ENCODE results near the gene DMD.

DMD gene

DNA sequence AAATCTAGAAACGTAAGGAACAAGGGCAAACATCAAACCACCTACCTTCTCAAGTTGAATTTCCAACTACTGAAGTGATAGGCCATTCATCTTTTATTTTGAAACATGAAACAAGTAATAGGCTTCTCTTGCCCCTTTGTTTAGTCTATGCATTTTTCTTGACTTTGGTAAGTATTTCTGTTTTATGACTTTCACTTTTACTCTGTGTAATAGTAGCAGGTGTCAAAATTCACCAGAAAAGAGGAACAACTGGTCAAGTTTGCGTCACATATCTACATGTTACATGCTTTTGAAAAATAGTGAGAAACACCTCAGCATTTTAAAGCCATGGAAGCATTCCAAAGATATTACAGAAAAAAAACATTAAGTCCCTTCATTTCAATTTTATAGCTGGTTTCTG is 1982.4 kb downstream of the DMD start:
- no peak for DNase-seq (ENCODE audit: low read depth)

DNA sequence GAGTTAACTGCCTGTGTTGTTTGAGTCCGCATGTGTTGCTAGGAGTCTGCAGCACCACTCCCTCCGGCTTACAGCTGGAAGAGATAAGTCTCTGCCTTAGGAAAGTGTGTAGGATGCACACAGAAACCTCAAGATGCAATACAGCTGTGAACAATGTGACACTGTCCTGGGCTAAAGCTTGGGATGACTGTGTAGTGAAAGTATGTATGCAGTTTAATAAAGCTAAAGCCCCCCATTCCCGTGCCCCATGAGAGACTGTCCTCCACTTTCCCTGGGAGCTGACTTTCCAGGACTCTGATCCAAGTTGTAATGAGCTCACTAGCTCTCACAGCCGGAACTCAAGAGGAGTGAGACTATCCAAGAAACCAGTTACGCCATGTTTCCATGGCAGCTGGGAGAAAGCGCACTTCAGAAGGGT is 1982.9 kb downstream of the DMD start:
- peak; percentile 67 for DNase-seq (ENCODE audit: low read depth)

DNA sequence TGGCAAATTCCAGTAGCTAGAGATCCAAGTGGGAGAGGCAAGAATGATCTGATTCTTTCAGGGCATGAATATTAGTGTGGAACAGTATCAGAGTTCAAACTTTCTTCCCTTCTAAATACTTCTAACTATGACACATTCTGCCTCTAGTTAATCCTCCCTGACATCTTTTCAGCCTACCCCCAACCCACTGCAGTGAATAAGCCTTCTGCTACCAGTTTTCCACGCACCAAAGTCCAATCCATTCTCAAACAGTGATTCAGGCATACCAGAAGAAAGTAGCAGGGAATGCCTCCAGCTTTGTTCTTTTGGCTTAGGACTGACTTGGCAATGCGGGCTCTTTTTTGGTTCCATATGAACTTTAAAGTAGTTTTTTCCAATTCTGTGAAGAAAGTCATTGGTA is 1984.1 kb downstream of the DMD start:
- no peak for DNase-seq (ENCODE audit: low read depth)

DNA sequence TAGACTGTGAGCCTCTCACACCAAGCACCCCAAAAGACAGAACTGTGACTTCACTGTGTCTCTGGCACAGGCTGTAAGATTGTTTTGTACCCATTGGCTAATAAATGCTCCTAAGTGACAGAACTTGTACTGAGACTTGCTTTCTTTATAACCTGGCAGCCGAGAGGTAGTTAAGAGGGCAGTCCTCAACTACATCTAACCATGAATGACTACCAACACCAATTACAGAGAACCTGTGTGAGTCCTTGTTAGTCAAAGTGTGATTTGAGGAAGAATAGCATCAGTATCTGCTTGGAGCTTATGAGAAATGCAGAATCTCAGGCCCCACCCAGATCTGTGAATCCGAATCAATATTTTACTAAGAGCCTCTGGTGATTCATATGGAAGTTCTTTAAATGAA is 1985.5 kb downstream of the DMD start:
- no peak for DNase-seq (ENCODE audit: low read depth)

DNA sequence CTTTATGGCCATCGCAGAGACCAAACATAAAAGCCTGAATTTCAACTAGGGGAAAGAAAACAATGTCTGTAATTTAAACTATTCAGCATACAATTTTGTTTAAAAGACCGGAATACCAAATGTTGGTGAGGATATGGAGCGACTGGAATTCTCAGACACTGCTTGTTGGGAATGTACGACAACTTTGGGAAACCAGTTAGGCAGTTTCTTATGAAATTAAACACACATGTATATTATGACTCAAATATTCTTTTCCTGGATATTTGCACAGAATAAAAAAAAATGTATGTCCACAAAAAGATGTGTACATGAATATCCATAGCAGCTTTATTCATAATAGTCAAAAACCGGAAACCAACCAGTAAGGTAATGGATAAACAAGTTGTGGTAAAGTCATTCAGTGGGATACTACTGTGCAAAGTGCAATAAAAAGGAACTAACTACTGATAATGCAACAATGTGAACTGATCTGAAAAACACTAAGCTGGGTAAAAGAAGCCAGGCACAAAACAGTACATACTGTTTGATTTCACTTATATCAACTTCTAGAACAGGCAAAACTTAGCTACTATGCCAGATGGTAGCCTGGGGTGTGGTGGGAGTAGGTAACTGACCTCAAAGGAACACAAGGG is 1986.9 kb downstream of the DMD start:
- DNase-seq (ENCODE audit: low read depth) = no peak

DNA sequence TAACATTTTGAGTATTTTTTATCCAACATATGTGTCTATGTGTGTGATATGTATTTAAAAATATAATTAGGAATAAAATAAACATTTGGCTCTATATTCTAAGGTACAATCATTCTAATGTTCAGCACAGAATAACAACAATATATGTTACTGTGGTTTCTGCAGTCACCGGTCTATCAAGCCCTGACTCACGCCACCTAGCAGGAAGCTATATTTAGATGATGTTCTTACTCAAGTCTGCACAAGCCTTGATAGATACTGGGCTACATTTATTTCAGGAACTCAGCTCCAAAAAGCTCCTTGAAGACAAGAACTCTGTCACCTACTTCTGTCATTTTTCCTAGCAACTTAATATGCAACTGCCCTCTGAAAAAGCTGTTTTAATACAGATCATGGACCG is 1987.5 kb downstream of the DMD start:
- no peak for DNase-seq (ENCODE audit: low read depth)

DNA sequence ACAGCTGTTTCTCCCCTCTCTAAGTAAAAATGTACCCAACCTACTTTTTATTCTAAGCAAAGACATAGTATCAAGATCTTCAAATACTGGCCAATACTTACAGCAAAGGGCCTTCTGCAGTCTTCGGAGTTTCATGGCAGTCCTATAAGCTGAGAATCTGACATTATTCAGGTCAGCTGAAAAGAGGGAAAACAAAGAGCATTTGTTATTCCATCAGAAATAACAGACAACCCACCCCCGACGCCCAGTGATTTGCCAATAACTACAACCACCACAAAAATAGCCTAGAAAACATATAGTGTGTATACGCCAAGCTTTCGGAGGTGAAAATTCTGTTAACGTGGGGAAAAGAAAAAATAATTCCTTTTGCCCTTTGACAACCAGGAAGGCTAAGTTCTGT is 1988.4 kb downstream of the DMD start:
- no peak for DNase-seq (ENCODE audit: low read depth)

DNA sequence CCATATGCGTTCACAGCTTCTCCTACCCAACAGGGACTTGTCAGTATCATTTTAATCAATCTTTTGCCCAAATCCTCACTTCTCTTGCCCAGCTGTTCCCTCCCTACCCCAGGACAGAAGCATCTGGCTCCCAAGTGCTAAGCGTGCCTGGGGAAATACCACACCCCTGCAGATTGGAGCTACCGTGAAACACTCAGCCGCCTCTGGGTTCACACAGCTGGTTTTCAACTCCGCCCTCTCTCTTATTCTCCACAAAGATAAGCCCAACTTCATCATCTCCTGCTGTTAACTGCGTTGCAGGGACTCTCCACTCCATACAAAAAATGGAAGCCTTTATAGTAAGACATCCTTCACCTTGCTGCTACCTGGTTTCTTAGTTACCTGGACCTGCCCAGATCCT is 1992.2 kb downstream of the DMD start:
- no peak for DNase-seq (ENCODE audit: low read depth)

DNA sequence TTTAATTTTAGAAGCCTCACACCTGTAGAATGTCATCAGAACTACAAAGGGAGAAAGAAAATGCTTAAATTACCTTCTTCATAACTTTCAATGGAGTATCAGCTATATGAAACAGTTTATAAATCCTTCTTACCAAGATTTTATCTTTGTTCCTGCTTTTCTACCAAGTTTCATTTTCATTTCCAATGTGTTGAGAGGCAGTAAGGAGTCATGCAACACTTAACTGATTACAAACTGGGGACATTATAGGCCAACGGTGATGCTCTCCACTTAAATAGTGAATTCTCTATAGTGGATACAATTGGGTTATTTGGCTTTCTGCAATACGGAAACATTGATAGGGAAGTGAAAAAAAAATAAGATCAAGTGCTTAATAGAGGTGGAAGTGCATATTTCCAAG is 1994.3 kb downstream of the DMD start:
- no peak for DNase-seq (ENCODE audit: low read depth)

DNA sequence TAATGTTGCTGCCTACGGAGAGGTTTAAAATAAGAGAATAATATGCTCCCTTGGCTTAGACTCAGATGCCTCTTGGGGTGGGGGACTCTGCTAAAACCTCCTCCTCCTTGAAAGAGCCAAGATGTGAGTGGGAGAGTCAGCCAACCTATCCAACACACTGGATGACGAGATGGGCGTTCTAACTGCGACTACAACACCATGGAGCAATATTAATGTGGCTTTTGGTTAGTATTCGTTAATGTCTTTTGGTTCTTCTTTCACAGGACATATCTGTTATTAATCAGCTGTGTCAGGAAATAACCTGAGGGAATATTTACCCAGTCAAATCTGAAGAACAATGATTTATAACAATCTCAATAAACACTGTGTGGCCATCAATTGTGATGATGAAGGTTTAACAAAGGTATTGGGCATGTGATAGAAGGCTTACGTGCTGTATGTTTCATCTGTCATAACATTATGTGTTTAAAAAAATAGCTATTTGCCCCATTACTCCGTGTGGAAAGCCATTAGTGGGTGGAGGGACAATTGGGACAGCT is 1996.0 kb downstream of the DMD start:
- DNase-seq (ENCODE audit: low read depth) = no peak

DNA sequence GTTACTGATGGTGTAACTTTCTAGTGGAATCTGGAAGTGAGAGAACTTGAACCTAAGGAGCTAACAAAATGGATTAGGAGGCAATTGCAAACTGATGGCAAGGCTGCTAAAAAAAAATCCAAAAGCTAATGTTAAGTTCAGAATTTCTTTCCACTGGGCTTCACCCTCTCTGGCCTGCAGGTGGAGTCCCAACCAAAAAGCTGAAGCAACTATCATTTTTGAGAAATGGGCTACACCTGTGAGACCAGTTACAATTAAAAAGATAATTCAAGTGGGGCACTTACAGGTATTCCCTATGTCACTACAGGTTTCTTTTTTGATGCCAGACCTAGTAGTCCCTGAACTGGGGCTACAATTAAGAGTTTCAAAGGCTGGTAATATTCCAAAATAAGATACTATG is 1997.4 kb downstream of the DMD start:
- no peak for DNase-seq (ENCODE audit: low read depth)

DNA sequence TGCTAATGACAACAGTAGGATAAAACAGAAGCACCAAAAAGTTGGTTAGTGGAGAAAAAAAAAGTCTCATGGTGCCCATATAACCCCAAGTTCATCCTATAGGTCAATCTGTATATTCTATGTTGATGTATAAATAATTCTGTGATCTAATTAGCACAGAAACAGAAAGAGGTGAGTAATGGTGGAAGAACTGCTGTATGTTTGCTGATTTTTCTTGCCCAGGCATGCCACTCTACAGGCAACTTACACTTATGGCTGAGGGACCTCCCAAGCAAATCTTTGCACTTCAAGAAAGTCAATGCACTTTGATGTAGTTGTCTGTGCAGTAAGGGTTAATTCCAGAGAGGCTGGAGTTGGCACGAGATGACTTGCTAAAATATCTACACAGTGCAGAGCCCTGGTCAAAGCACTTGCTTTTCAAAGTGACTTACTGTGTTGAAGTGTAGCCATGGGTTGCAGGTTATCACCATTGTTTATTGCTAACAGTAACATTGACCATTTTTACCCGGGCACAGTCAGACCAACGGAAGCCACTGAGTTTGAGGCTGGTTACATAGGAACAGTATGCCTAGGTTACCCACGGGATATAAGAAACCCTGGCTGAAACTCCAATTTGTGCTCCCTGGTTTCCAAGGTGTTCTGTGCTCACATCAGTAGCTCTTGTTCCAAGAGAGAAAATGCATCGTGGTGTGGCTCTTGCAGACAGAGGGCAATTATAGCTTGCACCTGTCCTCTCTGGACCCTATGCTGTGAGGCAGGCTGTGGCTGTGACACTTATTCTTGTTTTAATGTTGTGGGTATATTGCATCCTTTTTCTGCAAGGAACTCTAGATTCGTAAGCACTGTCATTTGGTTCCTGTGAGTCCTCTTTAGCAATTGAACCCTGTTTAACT is 1998.2 kb downstream of the DMD start:
- DNase-seq (ENCODE audit: low read depth) = no peak

DNA sequence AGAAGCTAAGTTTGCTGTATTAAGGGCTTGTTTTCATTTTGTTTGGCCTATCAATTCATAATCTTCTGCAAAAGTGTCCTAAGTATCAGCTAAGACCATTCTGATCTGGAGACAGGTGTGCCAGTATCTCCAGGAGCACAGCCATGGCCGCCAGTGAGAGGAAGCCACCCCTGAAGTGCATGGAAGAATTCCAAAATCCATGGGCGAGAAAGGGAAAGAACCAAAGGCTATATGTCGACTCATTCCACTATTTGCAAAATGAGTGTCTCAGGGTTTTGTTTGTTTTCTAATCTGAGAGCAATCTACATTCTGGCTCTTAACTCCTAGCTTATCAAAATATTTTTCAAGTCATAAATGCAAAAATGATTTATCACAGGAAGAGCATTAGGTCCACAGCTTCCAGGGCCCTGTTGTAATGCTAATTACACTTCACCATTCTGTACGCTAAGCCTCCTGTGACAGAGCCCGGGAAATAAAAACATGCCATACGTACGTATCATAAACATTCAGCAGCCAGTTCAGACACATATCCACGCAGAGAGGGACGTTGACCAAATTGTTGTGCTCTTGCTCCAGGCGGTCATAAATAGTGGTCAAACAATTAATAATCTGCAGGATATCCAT is 2002.2 kb downstream of the DMD start:
- no peak for DNase-seq (ENCODE audit: low read depth)

DNA sequence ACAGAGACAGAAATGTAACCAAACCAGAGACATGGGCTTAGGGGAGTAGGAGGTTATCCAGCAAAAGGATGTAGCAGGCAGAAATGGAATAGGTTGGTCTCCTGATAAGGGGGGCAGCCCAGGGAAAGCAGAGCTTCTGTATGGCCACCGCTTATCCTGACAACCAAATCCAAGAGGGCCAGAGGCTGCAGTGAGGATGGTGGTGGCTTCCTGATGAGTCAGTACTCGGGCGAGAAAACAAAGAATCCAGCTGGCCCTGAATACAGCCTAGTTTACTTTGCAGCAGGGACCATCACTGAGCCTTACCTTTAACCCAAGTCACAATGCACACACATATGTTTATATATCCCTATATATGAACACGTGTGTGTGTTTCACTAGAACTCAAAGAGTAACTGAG is 2009.8 kb downstream of the DMD start:
- DNase-seq (ENCODE audit: low read depth) = no peak

DNA sequence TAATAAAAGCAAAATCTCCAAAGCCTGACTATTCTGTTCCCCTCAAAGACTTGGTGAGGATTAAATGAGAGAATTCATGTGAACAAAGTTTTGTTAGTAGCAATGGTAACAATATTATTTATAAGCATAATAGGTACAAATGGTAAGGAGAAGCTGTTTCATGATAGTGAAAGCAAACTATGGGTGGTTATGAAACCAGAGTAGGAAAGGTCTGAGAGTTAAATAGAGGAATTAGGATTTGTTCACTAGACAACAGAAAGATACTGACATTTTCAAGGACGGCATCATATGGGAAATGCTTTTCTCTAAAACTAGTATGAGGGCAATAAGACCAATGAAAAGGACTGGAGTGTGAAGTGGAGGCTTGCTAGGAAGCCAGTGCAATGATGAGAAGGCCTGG is 2010.9 kb downstream of the DMD start:
- no peak for DNase-seq (ENCODE audit: low read depth)

DNA sequence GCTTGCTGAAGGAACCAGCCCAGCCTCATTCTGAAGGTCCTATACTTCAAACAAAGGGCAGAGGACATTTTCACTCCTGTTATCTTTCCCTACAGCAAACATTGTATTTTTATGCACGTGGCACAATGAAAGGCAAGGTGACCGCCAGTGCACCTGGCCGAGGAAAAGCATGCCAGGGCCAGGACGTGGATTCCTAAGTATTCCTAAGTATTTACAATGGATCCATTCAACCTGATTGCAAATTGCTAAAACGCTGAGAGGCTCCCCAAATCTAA is 2011.6 kb downstream of the DMD start:
- no peak for DNase-seq (ENCODE audit: low read depth)

DNA sequence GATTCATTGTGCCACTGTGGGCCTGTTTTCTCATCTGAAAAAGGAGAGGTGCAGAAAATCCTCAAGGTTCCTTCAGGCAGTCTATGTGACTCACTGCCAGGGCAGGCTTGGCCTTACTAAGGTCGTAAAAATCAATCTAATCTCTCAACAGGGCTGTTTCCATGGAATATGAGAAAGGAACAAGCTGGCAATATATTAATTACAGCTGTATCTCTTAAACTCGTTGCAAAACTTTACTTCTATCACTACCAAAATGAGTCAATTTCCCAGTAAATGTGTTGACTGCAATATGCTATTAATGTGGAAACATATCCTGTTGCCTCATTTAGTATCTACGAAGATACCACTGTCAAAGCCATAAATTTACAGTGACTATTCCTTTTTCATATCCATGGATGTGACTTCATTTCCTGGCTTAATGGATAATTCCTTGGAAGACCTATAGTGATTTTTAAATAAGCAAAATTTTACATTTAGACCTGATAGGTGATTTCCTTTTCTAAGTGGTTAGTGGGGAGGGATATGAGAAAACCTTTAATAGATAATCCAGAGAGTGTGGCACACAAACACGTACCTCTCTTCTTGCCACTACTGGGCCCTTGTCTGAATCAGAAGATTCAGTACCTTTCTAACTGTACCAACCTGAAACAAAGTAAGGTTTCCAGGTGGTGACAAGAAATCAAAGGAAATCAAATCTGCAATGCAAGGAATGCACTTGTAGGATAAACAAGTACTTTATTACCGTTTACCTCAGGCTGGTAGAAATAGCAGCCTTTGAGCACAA is 2012.1 kb downstream of the DMD start:
- peak; percentile 49 for DNase-seq (ENCODE audit: low read depth)

DNA sequence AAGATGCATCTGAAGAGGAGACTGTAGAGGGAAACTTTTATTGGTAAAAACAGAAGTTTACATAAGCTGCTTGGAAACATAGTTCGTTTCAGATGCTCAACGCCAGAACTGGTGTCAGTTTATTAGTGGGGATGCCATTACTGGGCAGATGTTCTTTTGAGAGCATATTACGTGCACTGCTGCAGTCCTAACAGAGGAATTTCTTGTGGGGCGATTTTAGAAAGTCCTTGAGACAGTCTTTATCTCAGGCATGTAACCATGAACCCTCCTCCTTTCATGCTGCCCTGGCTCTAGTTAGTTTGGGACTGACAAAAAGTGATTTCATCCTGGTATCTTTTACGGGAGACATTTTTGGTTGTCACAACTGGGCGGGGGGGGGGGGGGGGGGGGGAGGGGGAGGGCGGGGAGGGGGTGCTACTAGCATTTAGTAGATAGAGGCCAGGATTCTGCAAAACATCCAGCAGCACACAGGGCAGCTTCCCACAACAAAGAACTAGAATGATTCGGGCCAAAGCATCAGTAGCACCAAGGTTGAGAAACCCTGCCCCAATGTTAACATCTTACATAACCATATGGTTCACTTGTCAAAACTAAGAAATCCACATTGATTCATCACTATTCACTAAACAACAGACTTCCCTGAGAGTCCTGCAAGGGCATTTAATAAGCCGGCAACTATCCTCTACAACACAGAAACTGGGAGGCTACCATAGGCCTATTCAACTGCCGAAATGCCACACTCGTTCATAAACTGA is 2021.0 kb downstream of the DMD start:
- DNase-seq (ENCODE audit: low read depth) = no peak

DNA sequence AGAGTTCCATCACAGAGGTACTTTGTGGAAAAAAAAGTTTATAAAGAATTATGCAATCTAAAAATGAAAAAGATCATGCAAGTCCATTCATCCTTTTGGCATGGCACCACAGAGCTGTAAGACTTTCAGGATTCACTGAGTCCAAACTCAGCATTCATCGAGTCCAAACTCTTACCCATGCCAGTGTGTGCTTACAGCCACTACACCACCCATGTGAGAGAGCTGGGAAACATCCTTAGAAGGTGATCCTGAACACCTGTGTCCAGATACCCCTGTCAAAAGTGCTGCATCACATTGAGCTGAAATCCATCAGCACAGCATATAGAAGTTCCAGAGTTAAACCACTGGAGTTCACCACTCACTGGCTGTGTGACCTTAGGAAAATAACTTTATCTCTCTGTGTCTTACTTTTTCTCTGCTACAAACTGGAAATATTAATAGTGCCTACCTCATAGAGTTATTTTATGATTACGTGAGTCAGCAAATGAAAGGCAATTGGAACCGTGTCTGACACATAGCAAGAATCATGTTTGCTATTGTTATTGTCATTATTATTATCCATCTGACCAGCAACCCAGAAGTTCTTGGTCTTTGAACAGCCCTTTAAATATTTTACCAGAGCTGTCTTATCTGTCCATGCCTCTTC is 2024.5 kb downstream of the DMD start:
- DNase-seq (ENCODE audit: low read depth) = no peak

DNA sequence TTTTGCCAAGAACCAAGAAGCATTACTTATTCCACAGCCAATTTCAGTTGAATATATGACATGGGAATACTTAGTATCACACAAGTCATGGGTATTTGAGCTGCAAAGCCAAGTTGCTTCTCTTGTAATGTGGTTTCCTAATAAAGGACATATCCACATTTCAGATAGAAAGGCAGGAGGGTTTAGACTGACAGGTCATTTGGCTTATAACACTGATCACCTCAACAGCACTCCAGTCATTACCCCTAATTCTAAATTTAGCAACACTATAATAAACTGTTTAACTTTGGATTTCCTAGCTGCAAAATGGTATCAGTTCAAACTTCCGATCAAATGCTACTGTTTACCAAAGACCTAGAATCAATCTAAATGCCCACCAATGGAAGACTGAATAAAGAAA is 2025.5 kb downstream of the DMD start:
- no peak for DNase-seq (ENCODE audit: low read depth)

DNA sequence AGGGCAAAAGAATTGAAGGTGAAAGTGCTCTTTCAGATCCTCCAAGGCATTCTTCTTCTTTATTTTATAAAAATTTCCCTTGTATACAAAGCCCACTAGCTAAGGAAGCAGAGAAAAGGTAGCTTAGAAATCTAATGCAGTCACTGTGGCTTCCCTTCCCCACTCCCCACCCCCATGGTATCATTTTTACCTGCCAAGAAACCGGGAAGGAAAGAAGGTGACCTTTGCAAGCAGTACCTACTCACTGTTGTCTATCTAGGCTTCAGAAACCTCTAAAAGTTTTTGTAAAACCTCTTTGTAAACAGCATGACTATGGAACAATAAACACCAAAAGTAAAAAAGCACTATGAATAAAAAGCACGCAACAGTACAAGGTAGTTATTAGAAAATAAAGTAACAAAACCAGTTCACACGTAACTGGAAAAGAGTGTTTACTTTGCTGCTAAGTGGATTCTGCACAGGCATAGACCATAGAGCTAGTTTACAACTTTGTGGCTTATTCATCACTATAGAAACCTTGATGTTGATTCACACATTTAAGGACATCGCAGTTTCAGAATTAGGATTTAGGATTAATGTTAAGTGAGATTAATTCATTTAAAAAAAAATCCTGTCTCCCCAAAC is 2029.9 kb downstream of the DMD start:
- DNase-seq (ENCODE audit: low read depth) = no peak
